DND-41 (cell line): ENCODE data around the gene LAGE3.

Experiments used
- ATAC-seq: fragments of 200-7000 bp; cut with Tn5 transposase; 3 replicates; pipeline ENCODE4 v1.9.1; 2021; ENCODE audit warnings: low read depth; ENCODE audit not compliant: insufficient read depth
- DNase-seq: peaks from one replicate; pipeline ENCODE4 v3.0.0-alpha.2; 2020
- H2AFZ ChIP-seq: 2 replicates; pipeline ENCODE4 v1.6.0; 2012; ENCODE audit warnings: low read depth, low read length
- H3K27ac ChIP-seq: 2 replicates; pipeline ENCODE4 v1.5.1; 2012; ENCODE audit warnings: low read length, inconsistent platforms
- H3K27me3 ChIP-seq: fragments of 200-600 bp; sonication (generic); 2 replicates; pipeline ENCODE4 v1.6.0; 2012; ENCODE audit warnings: low read length, mild to moderate bottlenecking, inconsistent platforms; ENCODE audit not compliant: insufficient read depth, poor library complexity
- H3K36me3 ChIP-seq: 2 replicates; pipeline ENCODE4 v1.5.1; 2012; ENCODE audit warnings: low read length, inconsistent platforms; ENCODE audit not compliant: insufficient read depth
- H3K4me1 ChIP-seq: 2 replicates; pipeline ENCODE4 v1.5.1; 2012; ENCODE audit warnings: mild to moderate bottlenecking, low read length; ENCODE audit not compliant: insufficient read depth
- H3K4me2 ChIP-seq: 2 replicates; pipeline ENCODE4 v1.6.0; 2012; ENCODE audit warnings: mild to moderate bottlenecking, moderate library complexity, low read length, inconsistent platforms; ENCODE audit not compliant: insufficient read depth
- H3K4me3 ChIP-seq, 2 experiments: fragments of 200-600 bp in 1 of 2; shearing (Covaris generic) in 1 of 2; 2 replicates each; pipeline ENCODE4 v1.5.1; 2012 to 2016; ENCODE audit warnings: inconsistent platforms in 2 of 2, low read length in 2 of 2, mild to moderate bottlenecking in 2 of 2, low read depth in 1 of 2, moderate library complexity in 1 of 2
- H3K79me2 ChIP-seq: 2 replicates; pipeline ENCODE4 v1.6.0; 2012; ENCODE audit warnings: low read length, inconsistent platforms; ENCODE audit not compliant: insufficient read depth
- H3K9ac ChIP-seq: 2 replicates; pipeline ENCODE4 v1.6.0; 2012; ENCODE audit warnings: low read depth, mild to moderate bottlenecking, inconsistent platforms, low read length, moderate library complexity
- H3K9me3 ChIP-seq: 2 replicates; pipeline ENCODE4 v1.5.1; 2012; ENCODE audit warnings: low read length, moderate library complexity, mild to moderate bottlenecking, inconsistent platforms; ENCODE audit not compliant: insufficient read depth, severe bottlenecking
- H4K20me1 ChIP-seq: 2 replicates; pipeline ENCODE4 v1.6.0; 2012; ENCODE audit warnings: low read length; ENCODE audit not compliant: insufficient read depth
- CTCF ChIP-seq: IDR thresholded peaks from 2 replicates; pipeline ENCODE4 v1.5.1; 2012; ENCODE audit warnings: borderline replicate concordance, low read length, moderate library complexity, mild to moderate bottlenecking; ENCODE audit not compliant: poor library complexity, severe bottlenecking; ENCODE audit errors: extremely low read depth
- EZH2 ChIP-seq: IDR thresholded peaks from 3 replicates; pipeline ENCODE4 v1.6.1; 2012; ENCODE audit warnings: borderline replicate concordance, low read depth, mild to moderate bottlenecking, moderate library complexity, low read length, inconsistent platforms; ENCODE audit not compliant: severe bottlenecking

Gene LAGE3

DNA sequence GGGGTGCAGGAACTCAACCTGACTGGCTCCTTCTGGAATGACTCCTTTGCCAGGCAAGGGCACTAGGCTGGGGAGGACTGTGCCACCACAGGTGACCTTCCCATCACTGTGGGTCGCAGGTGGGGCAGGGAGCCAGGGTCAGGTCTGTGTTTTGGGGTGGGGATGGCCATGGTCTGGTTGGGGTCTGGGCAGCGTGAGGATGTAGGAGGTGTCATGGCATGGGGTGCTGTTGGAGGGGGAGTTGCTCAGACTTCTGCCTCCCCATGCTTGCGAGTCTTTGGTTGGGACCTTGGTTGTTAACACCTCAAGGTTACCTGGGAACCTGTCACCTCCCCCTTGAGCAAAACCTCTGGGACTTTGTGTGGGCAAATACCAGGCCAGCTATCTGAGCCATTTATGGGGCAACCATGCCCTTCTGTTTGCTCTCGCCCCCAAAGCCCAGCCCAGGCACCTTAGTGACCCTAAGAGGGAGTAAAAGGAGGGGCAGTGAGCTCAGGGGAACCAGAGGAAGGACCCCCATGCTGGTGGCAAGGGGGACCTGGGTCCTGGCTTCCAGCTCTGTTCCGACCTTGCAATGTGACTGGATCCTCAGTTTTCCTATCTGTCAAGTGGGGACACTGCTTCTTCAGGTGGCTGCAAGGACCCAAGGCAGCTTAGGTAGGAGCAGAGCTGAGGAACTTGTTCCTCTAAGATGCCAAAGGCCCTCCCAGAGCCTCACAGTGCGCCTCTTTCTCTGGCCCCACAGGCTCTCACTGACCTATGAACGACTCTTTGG is 44.5 kb downstream of the LAGE3 start:
- Histone ChIP-seq H3K9ac (no peak overlapping the region), H4K20me1 (peaks cover 18% of the 10 kb centered on the region), H3K27ac (no peak overlapping the region), H2AFZ (no peak overlapping the region), H3K4me1 (peaks cover 41% of the 10 kb centered on the region), H3K36me3 (peaks cover 59% of the 10 kb centered on the region), H3K79me2 (peaks cover 32% of the 10 kb centered on the region), H3K27me3 (no peaks in the 10 kb centered on the region), H3K4me3 (no peak overlapping the region), H3K4me2 (no peak overlapping the region), H3K9me3 (no peaks in the 10 kb centered on the region)
- TF ChIP-seq EZH2 (no peak), CTCF (no peak)
- DNase-seq = no peak
- no peak for ATAC-seq

- no peak for ATAC-seq
- Histone ChIP-seq H3K4me1 (peaks cover 41% of the 10 kb centered on the region), H3K27me3 (no peaks in the 10 kb centered on the region), H3K9ac (no peak overlapping the region), H3K79me2 (peaks cover 35% of the 10 kb centered on the region), H3K27ac (no peak overlapping the region), H3K36me3 (peaks cover 51% of the 10 kb centered on the region), H2AFZ (no peak overlapping the region), H3K4me3 (no peak overlapping the region), H3K4me2 (no peak overlapping the region), H4K20me1 (peaks cover 11% of the 10 kb centered on the region), H3K9me3 (no peaks in the 10 kb centered on the region)
- no peak for DNase-seq
- TF ChIP-seq CTCF = no peak
- no peak for TF ChIP-seq EZH2
Measured at GRCh38 chrX:154433605-154434004, 45.5 kb downstream of the LAGE3 start.

DNA sequence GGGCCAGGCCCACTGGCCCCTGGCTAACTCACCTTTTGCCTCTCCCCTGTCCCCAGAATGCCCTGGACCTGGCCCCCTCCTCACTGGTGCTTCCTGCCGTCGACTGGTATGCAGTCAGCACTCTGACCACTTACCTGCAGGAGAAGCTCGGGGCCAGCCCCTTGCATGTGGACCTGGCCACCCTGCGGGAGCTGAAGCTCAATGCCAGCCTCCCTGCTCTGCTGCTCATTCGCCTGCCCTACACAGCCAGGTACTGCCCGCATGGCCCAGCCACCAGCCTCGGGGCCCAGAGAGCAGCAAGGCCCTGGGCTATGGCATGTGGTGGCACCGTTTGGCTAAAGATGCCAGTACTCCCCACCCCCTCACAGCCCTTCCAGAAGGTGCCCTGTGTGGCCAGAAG is 46.9 kb downstream of the LAGE3 start:
- peaks cover 30% of the 10 kb centered on the region for H3K79me2 ChIP-seq
- H3K4me3 ChIP-seq = no peak overlapping the region
- no peak overlapping the region for H3K9ac ChIP-seq
- DNase-seq = no peak
- H4K20me1 ChIP-seq = no peaks in the 10 kb centered on the region
- no peak for ATAC-seq
- no peaks in the 10 kb centered on the region for H3K27me3 ChIP-seq
- no peak overlapping the region for H2AFZ ChIP-seq
- H3K9me3 ChIP-seq = no peaks in the 10 kb centered on the region
- no peak for TF ChIP-seq CTCF
- TF ChIP-seq EZH2 = no peak
- H3K27ac ChIP-seq = no peak overlapping the region
- peaks cover 38% of the 10 kb centered on the region for H3K4me1 ChIP-seq
- peaks cover 45% of the 10 kb centered on the region for H3K36me3 ChIP-seq
- no peak overlapping the region for H3K4me2 ChIP-seq
